ENCODE results near the gene NAV3.

Gene NAV3

DNA sequence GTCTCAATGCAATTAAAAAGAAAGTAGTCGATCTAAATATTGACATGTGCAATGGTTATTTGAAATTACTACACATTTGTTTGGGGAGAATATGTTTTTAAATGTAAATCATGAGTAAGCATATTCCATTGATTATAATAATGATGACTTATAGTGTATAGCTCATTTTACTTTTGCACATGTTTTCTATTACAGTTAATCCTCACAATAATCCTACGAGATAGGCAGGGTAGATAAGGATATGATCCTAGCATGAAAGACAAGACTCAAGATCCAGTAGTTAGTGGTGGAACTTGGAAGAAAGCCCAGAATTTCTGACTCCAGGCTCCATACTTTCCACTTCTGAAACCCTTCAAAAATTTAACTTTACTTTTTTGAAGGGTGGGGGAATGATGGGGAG is 94.0 kb downstream of the NAV3 start:
- no peak for DNase-seq (ENCODE audit: low read depth in 2 of 2)

DNA sequence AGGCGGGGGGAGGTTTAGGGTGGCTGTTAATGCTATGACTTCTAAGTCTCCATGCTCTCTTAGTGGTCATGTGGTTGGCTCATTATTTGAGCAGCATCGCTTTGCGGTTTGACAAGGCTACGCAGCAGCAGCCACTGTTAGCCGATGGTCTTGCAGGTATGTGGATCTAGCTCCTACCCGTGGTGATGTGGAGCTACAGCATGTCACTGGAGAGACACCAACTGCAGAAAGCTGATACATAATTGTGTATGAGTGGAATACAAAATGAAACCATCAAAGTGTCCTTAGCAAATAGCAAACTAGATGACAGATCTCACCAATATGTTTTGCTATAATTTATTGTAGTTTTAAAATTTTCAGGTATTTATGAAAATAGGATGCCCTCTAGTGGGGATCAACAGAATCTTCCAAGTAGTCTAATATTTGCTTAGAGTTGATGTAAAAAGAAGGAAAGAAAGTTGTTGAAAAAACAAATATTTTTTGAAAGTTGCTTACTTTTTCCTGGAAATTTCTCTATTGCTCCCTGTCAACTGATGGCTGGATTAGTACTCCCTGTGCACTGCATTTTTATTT is 94.9 kb downstream of the NAV3 start:
- peak in 1 of 2 donors; percentile 0 for DNase-seq (ENCODE audit: low read depth in 2 of 2)

DNA sequence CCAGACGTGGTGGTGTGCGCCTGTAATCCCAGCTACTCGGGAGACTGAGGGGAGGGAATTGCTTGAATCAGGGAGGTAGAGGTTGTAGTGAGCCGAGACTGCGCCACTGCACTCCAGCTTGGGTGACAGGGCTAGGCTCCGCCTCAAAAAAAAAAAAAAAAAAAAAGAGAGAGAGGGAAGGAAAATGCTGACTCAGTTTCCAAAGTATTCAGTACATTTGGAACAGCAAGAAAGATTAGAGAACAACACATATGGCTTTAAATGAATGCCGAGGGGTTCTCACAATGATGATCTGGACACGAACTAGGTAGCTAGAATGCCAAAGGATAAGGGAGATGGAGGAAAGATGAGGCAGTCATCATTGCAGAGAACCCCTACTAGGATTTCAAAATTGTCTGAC is 97.4 kb downstream of the NAV3 start:
- no peak for DNase-seq (ENCODE audit: low read depth in 2 of 2)

DNA sequence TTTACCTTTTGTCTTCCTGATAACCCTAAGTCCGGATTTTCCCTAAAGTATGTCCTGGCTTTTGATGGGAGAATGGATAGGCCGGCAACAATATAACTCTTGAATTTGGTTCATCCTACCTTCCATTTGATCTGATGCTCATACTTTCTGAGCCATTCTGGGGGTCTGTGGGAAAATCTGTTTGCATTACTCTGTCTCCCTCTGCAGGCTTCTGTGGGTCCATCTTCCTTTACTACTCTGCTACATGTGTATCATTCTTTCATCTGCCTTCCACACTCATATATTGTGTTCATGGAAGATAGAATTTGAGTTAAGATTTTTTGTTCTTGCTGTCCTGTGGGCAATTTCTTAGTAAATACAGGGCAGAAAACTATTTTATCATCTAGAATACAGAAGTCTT is 101.5 kb downstream of the NAV3 start:
- no peak for DNase-seq (ENCODE audit: low read depth in 2 of 2)

DNA sequence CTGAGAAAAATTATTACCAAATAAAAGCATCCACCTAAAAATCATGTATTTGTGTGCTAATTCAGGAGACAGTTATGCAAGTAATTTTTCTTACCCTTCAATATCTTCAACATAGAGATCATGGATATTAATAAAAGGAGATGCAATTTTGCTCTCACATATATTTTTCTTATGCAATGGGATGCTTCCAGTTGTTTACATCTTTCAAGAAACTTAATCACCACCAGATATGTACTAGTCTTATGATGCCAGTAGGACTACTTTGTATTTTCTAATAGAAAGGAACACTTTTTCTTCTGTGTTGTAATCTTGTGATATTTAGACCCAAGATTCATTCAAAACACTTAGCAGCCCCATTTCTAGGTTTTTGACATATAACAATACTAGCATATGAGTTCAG is 107.6 kb downstream of the NAV3 start:
- no peak for DNase-seq (ENCODE audit: low read depth in 2 of 2)

DNA sequence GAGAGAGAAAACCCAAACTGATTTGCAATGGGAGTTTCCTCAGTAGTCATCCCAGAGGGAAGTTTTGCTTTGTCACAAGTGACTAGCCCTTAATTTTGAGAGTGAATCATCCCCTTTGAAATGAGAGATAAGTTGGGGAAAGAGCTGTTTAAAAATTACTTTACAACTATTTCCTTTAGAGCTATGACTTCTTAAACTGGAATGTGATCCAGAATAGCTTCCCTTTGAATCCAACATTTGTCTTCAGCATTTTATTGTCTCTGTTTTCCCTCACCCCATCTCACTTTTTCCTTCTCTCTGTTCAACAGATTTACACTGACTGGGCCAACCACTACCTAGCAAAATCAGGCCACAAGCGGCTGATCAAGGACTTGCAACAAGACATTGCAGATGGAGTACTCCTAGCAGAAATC is 109.3 kb downstream of the NAV3 start:
- DNase-seq (ENCODE audit: low read depth in 2 of 2) = no peak

GRCh38 chr12:77940567-77940966 is 109.9 kb downstream of the NAV3 start:
- DNase-seq (ENCODE audit: low read depth in 2 of 2) = no peak

GRCh38 chr12:77941401-77941800 is 110.7 kb downstream of the NAV3 start:
- no peak for DNase-seq (ENCODE audit: low read depth in 2 of 2)

DNA sequence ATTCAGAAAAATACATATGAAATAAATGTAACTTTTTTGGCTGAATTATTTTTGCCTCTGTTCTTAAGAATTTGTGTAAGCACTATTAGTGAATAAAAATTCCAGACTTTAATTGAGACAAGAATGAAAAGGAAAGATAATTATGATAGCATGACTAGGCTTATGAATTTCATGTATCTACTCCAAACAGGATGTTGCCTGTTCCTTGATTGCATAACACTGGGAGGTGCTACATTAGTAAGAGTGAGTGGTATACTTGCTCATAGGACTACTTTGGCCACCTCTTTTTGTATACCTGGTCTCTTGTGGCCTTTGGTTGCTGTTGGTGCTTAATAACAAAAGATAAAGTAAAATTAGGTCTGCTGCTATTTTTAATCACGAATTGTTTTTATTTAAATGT is 112.8 kb downstream of the NAV3 start:
- DNase-seq (ENCODE audit: low read depth in 2 of 2) = no peak

DNA sequence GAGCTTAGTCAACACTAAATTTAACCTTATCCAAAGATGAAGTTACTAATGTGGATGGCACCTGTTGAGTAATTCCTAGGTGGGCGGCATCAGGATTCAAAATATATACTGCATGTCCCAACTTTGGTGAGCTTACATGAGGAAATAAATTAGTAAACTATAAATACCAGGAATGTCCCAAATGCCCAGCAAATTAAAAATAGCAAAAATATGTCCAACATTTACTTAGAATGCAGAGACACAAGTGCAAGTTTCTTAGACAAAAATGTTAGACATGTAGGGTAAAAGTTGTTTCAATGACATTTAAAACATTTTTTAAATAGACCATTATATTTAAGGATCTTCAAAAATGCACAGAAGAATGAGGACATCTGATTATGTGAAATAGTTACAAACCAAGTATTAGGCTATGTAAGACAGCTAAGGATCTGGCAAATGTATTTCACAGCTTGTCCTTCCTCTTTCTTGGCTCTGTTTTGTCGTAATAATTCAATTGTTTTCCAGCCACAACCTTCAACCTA is 115.9 kb downstream of the NAV3 start:
- no peak for DNase-seq (ENCODE audit: low read depth in 2 of 2)

DNA sequence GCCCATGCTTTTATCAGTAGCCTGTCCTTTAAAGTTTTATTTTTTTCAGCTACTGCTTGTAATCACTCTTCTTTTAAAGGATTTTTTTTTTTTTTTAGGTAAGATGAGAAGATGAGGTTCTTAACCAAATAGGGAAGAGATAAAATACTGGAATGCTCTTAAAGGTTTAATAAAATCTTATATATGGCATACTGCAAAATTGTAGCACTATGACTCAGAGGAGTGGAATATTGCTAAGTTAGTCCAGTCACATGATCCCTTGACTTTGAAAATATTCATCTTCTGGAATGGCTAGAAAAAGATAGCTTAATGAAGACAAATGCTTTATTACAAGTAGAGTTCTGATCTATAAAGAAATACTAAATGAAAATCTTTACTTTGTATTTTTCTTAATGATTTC is 116.6 kb downstream of the NAV3 start:
- no peak for DNase-seq (ENCODE audit: low read depth in 2 of 2)

- no peak for DNase-seq (ENCODE audit: low read depth in 2 of 2)
Measured at GRCh38 chr12:77947746-77948145, 117.1 kb downstream of the NAV3 start.

DNA sequence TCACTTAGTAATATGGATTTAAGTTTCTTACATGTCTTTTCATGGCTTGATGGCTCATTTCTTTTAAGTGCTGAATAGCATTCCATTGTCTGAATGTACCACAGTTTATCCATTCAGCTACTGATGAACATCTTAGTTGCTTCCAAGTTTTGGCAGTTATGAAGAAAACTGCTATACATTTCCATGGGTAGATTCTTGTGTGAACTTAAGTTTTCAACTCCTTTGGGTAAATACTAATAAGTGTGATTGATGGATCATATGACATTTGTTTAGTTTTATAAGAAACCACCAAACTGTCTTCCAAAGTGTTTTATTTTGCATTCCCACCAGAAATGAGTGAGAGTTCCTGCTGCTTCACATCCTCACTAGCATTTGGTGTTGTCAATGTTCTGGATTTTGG is 119.2 kb downstream of the NAV3 start:
- DNase-seq (ENCODE audit: low read depth in 2 of 2) = no peak

DNA sequence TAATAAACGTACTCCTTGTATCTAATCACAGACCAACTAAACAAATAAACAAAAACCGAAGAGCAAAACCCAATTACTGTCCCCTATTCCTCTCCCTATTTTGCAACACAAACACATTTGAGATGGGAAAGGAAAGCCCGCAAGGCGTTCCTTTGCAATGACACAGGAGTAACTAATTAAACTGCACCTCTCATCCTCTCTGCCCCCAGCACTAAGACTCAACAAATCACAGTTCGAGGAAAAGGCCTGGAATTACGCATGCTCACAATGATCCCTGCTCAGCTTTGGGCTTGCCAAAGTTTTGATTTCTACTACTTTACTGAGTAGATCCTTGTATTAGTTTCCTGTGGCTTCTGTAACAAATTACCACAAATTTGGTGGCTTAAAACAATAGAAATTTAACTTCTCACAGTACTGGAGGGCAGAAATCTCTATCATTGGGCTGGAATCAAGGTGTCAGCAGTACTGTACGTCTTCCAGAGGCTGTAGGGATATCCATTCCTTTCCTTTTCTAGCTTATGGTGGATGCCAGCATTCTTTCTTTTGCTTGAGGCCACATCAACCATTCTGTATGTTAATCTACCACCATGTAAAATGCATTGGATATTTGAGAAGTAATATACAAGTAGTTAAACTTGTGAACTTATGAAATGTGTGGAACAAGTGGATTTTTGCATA is 123.0 kb downstream of the NAV3 start:
- DNase-seq (ENCODE audit: low read depth in 2 of 2) = no peak

- DNase-seq (ENCODE audit: low read depth in 2 of 2) = no peak
Measured at GRCh38 chr12:77954206-77954555, 123.5 kb downstream of the NAV3 start.

DNA sequence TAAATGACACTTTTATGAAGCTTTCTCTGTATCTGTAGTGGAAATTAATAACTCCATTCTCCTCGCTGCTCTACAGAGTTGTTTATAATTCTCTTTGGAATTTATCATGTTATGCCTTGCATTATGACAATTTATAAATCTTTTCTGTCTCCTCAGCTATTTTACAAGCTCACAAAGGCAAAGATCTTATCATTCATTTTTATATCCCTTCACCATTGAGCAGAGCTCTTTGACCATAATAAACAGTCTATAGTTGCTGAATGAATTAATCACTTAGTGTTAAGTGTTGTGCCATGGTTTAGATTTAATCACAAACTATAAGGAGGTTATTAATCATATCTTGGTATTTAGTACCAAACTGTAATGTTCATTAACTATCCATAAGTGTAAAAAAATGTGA is 126.4 kb downstream of the NAV3 start:
- no peak for DNase-seq (ENCODE audit: low read depth in 2 of 2)

DNA sequence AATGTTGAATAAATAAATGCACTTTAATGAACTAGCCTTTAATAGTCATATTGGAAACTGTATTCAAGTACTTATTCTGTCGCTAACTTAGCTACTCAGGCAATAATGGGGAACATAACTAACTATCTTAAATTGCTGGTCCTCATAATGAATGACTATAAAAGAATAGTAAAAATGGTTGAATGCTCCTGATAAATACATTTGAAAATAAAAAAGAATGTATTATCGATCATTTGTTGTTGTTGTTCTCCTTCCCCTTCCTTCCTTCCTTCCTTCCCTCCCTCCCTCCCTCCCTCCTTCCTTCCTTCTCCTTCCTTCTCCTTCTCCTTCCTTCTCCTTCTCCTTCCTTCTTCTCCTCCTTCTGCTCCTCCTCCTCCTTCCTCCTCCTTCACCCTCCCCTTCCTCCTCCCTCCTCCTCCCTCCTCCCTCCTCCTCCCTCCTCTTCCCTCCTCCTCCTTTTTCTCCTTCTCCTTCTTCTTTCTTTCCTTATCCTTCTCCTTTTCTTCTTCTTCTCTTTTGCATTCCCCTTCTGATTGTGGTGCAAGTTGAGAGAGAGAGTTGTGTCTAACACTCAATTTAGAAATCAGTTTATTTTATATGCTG is 133.0 kb downstream of the NAV3 start:
- no peak for DNase-seq (ENCODE audit: low read depth in 2 of 2)

GRCh38 chr12:77965790-77966189 is 135.1 kb downstream of the NAV3 start:
- no peak for DNase-seq (ENCODE audit: low read depth in 2 of 2)

DNA sequence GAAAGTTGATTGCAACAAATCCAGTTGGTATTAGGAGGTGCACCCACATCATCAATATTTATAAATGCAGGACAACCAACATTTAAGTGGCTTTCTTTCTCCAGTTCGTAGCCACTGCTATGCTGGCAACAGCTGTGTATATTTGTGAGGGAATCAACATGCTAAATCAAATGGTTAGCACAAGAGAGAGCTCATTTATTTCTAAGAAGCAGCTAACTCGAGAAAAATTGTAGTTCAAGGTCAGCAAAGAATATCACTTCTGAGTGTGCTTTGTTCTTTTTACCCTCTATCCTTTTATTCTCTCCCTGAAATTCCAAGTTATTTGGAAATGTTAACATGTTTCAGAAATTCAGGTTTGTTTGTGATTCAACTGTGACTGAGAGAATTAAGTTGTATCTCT is 137.3 kb downstream of the NAV3 start:
- DNase-seq (ENCODE audit: low read depth in 2 of 2) = no peak

- no peak for DNase-seq (ENCODE audit: low read depth in 2 of 2)
Measured at GRCh38 chr12:77968571-77968970, 137.9 kb downstream of the NAV3 start.

GRCh38 chr12:77973579-77973978 is 142.9 kb downstream of the NAV3 start:
- DNase-seq (ENCODE audit: low read depth in 2 of 2) = no peak

- no peak for DNase-seq (ENCODE audit: low read depth in 2 of 2)
Measured at GRCh38 chr12:77974645-77975044, 144.0 kb downstream of the NAV3 start.

DNA sequence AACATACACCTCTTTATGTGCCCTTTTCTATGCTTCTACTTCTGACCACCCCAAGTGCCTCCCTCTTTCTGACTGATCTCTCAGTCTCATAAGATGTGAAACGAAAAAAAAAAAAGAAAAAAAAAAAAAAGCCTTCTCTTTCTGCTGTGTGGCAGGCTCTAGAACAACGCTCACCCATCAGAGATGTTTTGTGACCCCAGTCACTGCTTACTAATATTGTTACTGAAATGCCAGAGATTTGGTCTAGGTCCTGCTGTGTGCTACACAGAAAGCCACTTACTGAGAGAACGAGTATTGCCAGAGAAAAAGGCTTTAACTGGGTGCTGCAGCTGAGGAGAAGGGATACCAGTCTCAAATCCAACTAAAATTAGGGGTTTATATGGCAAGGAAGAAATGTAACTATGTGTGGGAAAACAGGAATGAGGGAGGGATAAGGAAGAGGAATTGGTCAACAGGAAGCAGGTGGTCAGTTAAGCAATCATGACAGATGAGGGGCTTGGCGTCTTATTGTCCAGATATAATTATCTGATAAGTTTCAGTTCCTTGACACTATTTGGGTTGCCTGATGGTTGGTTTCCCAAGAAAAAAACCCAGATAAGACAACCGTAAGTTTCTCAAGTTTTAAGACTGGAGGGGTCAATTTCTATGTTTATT is 149.0 kb downstream of the NAV3 start:
- DNase-seq (ENCODE audit: low read depth in 2 of 2) = no peak

All from stimulated activated CD8-positive, alpha-beta memory T cell treated with anti-CD3 and anti-CD28 coated beads, Interleukin-2, amount 100 ng/mL, for 48 hours (primary cell).